ENCODE results near the gene OR2H1.

OR2H1 gene

GRCh38 chr6:29502597-29502996, 45.6 kb downstream of the OR2H1 start:
- H3K36me3 ChIP-seq (ENCODE audit: control insufficient read depth in 1 of 2, insufficient read depth in 2 of 2, low read depth in 1 of 2, low read length in 2 of 2), result no peaks in the 10 kb centered on the region
- H3K14ac ChIP-seq (ENCODE audit: low read length in 2 of 2), result no peak overlapping the region
- no peak overlapping the region for H2AK5ac ChIP-seq (ENCODE audit: low read length, severe bottlenecking)
- no peak overlapping the region for H3K18ac ChIP-seq (ENCODE audit: low read depth in 1 of 2, low read length in 2 of 2)
- no peak overlapping the region for H2BK5ac ChIP-seq (ENCODE audit: low read depth, low read length, poor library complexity, severe bottlenecking)
- no peak overlapping the region for H3K4ac ChIP-seq (ENCODE audit: low read depth in 1 of 2, low read length in 2 of 2)
- no peaks in the 10 kb centered on the region for H3K27me3 ChIP-seq (ENCODE audit: control insufficient read depth in 1 of 2, insufficient read depth in 1 of 2, low read length in 2 of 2)
- H3K9me3 ChIP-seq (ENCODE audit: control insufficient read depth, low read length), result no peaks in the 10 kb centered on the region
- peaks cover 3% of the 10 kb centered on the region for H3K4me1 ChIP-seq (ENCODE audit: control insufficient read depth, insufficient read depth, low read depth, low read length)
- H3K27ac ChIP-seq (ENCODE audit: low read length, poor library complexity, severe bottlenecking), result no peak overlapping the region
- H2BK15ac ChIP-seq (ENCODE audit: low read depth, poor library complexity, severe bottlenecking), result no peak overlapping the region
- no peak overlapping the region for H3K4me3 ChIP-seq (ENCODE audit: insufficient read depth in 1 of 2, low read depth in 1 of 2, low read length in 2 of 2)
- no peak overlapping the region for H3K9ac ChIP-seq (ENCODE audit: low read length)
- H4K91ac ChIP-seq (ENCODE audit: low read length), result no peak overlapping the region
- no peak overlapping the region for H3K4me2 ChIP-seq (ENCODE audit: low read length, poor library complexity, severe bottlenecking)
- no peaks in the 10 kb centered on the region for H3K79me1 ChIP-seq (replicated peaks; ENCODE audit: low read length, poor library complexity, severe bottlenecking)
- no peak overlapping the region for H2AFZ ChIP-seq (ENCODE audit: low read depth, low read length)
- 88% methylated on average over 5 of the region's 5 CpGs for WGBS
- H2BK12ac ChIP-seq (ENCODE audit: low read length in 2 of 2), result no peak overlapping the region
- no peak for DNase-seq
- no peak overlapping the region for H3K23ac ChIP-seq (ENCODE audit: low read length in 2 of 2)
- H2BK120ac ChIP-seq (ENCODE audit: low read depth, low read length), result no peak overlapping the region
- H4K8ac ChIP-seq (ENCODE audit: low read length), result no peak overlapping the region

GRCh38 chr6:29504961-29505360, 48.0 kb downstream of the OR2H1 start:
- H3K36me3 ChIP-seq (ENCODE audit: control insufficient read depth in 1 of 2, insufficient read depth in 2 of 2, low read depth in 1 of 2, low read length in 2 of 2), result no peaks in the 10 kb centered on the region
- no peak for DNase-seq
- no peaks in the 10 kb centered on the region for H3K79me1 ChIP-seq (replicated peaks; ENCODE audit: low read length, poor library complexity, severe bottlenecking)
- WGBS, result 83% methylated on average over 2 of the region's 2 CpGs
- no peak overlapping the region for H3K4me3 ChIP-seq (ENCODE audit: insufficient read depth in 1 of 2, low read depth in 1 of 2, low read length in 2 of 2)
- no peak overlapping the region for H2AK5ac ChIP-seq (ENCODE audit: low read length, severe bottlenecking)
- no peak overlapping the region for H2AFZ ChIP-seq (ENCODE audit: low read depth, low read length)
- H3K4me1 ChIP-seq (ENCODE audit: control insufficient read depth, insufficient read depth, low read depth, low read length), result peaks cover 3% of the 10 kb centered on the region
- H3K23ac ChIP-seq (ENCODE audit: low read length in 2 of 2), result no peak overlapping the region
- no peak overlapping the region for H3K4ac ChIP-seq (ENCODE audit: low read depth in 1 of 2, low read length in 2 of 2)
- no peak overlapping the region for H2BK5ac ChIP-seq (ENCODE audit: low read depth, low read length, poor library complexity, severe bottlenecking)
- H4K8ac ChIP-seq (ENCODE audit: low read length), result no peak overlapping the region
- no peak overlapping the region for H3K27ac ChIP-seq (ENCODE audit: low read length, poor library complexity, severe bottlenecking)
- H3K9me3 ChIP-seq (ENCODE audit: control insufficient read depth, low read length), result no peaks in the 10 kb centered on the region
- H2BK120ac ChIP-seq (ENCODE audit: low read depth, low read length), result no peak overlapping the region
- H2BK15ac ChIP-seq (ENCODE audit: low read depth, poor library complexity, severe bottlenecking), result no peak overlapping the region
- no peak overlapping the region for H3K9ac ChIP-seq (ENCODE audit: low read length)
- H3K14ac ChIP-seq (ENCODE audit: low read length in 2 of 2), result no peak overlapping the region
- no peak overlapping the region for H2BK12ac ChIP-seq (ENCODE audit: low read length in 2 of 2)
- H3K18ac ChIP-seq (ENCODE audit: low read depth in 1 of 2, low read length in 2 of 2), result no peak overlapping the region
- H3K4me2 ChIP-seq (ENCODE audit: low read length, poor library complexity, severe bottlenecking), result no peak overlapping the region
- H3K27me3 ChIP-seq (ENCODE audit: control insufficient read depth in 1 of 2, insufficient read depth in 1 of 2, low read length in 2 of 2), result no peaks in the 10 kb centered on the region
- no peak overlapping the region for H4K91ac ChIP-seq (ENCODE audit: low read length)

GRCh38 chr6:29505808-29506207, 48.9 kb downstream of the OR2H1 start:
- WGBS, result 77% methylated on average over 3 of the region's 3 CpGs
- no peaks in the 10 kb centered on the region for H3K9me3 ChIP-seq (ENCODE audit: control insufficient read depth, low read length)
- H3K4me1 ChIP-seq (ENCODE audit: control insufficient read depth, insufficient read depth, low read depth, low read length), result peaks cover 4% of the 10 kb centered on the region
- no peak overlapping the region for H4K8ac ChIP-seq (ENCODE audit: low read length)
- H3K36me3 ChIP-seq (ENCODE audit: control insufficient read depth in 1 of 2, insufficient read depth in 2 of 2, low read depth in 1 of 2, low read length in 2 of 2), result no peaks in the 10 kb centered on the region
- no peak overlapping the region for H4K91ac ChIP-seq (ENCODE audit: low read length)
- no peak overlapping the region for H2BK12ac ChIP-seq (ENCODE audit: low read length in 2 of 2)
- no peak overlapping the region for H2BK5ac ChIP-seq (ENCODE audit: low read depth, low read length, poor library complexity, severe bottlenecking)
- no peak overlapping the region for H3K14ac ChIP-seq (ENCODE audit: low read length in 2 of 2)
- no peak overlapping the region for H2AK5ac ChIP-seq (ENCODE audit: low read length, severe bottlenecking)
- H3K27ac ChIP-seq (ENCODE audit: low read length, poor library complexity, severe bottlenecking), result no peak overlapping the region
- H2AFZ ChIP-seq (ENCODE audit: low read depth, low read length), result no peak overlapping the region
- no peak overlapping the region for H3K4me2 ChIP-seq (ENCODE audit: low read length, poor library complexity, severe bottlenecking)
- H3K4me3 ChIP-seq (ENCODE audit: insufficient read depth in 1 of 2, low read depth in 1 of 2, low read length in 2 of 2), result no peak overlapping the region
- no peak overlapping the region for H3K4ac ChIP-seq (ENCODE audit: low read depth in 1 of 2, low read length in 2 of 2)
- peaks cover 0 to 1% of the 10 kb centered on the region in 2 experiments for H3K27me3 ChIP-seq (ENCODE audit: control insufficient read depth in 1 of 2, insufficient read depth in 1 of 2, low read length in 2 of 2)
- H3K79me1 ChIP-seq (replicated peaks; ENCODE audit: low read length, poor library complexity, severe bottlenecking), result no peaks in the 10 kb centered on the region
- DNase-seq, result no peak
- no peak overlapping the region for H3K18ac ChIP-seq (ENCODE audit: low read depth in 1 of 2, low read length in 2 of 2)
- no peak overlapping the region for H2BK15ac ChIP-seq (ENCODE audit: low read depth, poor library complexity, severe bottlenecking)
- no peak overlapping the region for H3K23ac ChIP-seq (ENCODE audit: low read length in 2 of 2)
- H2BK120ac ChIP-seq (ENCODE audit: low read depth, low read length), result no peak overlapping the region
- no peak overlapping the region for H3K9ac ChIP-seq (ENCODE audit: low read length)

- no peak for DNase-seq
- no peaks in the 10 kb centered on the region for H3K79me1 ChIP-seq (replicated peaks; ENCODE audit: low read length, poor library complexity, severe bottlenecking)
- H3K4ac ChIP-seq (ENCODE audit: low read depth in 1 of 2, low read length in 2 of 2), result no peak overlapping the region
- H3K4me3 ChIP-seq (ENCODE audit: insufficient read depth in 1 of 2, low read depth in 1 of 2, low read length in 2 of 2), result no peak overlapping the region
- H2BK5ac ChIP-seq (ENCODE audit: low read depth, low read length, poor library complexity, severe bottlenecking), result no peak overlapping the region
- H2BK15ac ChIP-seq (ENCODE audit: low read depth, poor library complexity, severe bottlenecking), result no peak overlapping the region
- H2AFZ ChIP-seq (ENCODE audit: low read depth, low read length), result no peak overlapping the region
- H3K36me3 ChIP-seq (ENCODE audit: control insufficient read depth in 1 of 2, insufficient read depth in 2 of 2, low read depth in 1 of 2, low read length in 2 of 2), result no peaks in the 10 kb centered on the region
- no peak overlapping the region for H3K9ac ChIP-seq (ENCODE audit: low read length)
- WGBS, result 67% methylated on average over 10 of the region's 11 CpGs
- peaks cover 0 to 3% of the 10 kb centered on the region in 2 experiments for H3K27me3 ChIP-seq (ENCODE audit: control insufficient read depth in 1 of 2, insufficient read depth in 1 of 2, low read length in 2 of 2)
- H2BK120ac ChIP-seq (ENCODE audit: low read depth, low read length), result no peak overlapping the region
- no peak overlapping the region for H3K27ac ChIP-seq (ENCODE audit: low read length, poor library complexity, severe bottlenecking)
- H3K18ac ChIP-seq (ENCODE audit: low read depth in 1 of 2, low read length in 2 of 2), result no peak overlapping the region
- peaks cover 4% of the 10 kb centered on the region for H3K4me1 ChIP-seq (ENCODE audit: control insufficient read depth, insufficient read depth, low read depth, low read length)
- H2BK12ac ChIP-seq (ENCODE audit: low read length in 2 of 2), result no peak overlapping the region
- H3K23ac ChIP-seq (ENCODE audit: low read length in 2 of 2), result no peak overlapping the region
- H3K9me3 ChIP-seq (ENCODE audit: control insufficient read depth, low read length), result no peaks in the 10 kb centered on the region
- no peak overlapping the region for H4K91ac ChIP-seq (ENCODE audit: low read length)
- H3K14ac ChIP-seq (ENCODE audit: low read length in 2 of 2), result no peak overlapping the region
- no peak overlapping the region for H2AK5ac ChIP-seq (ENCODE audit: low read length, severe bottlenecking)
- no peak overlapping the region for H4K8ac ChIP-seq (ENCODE audit: low read length)
- H3K4me2 ChIP-seq (ENCODE audit: low read length, poor library complexity, severe bottlenecking), result no peak overlapping the region
Measured at GRCh38 chr6:29506446-29507067, 49.6 kb downstream of the OR2H1 start.

Data from mesenchymal stem cell (in vitro differentiated cells and primary cell).